ENCODE data around the gene MSH6.

DNA sequence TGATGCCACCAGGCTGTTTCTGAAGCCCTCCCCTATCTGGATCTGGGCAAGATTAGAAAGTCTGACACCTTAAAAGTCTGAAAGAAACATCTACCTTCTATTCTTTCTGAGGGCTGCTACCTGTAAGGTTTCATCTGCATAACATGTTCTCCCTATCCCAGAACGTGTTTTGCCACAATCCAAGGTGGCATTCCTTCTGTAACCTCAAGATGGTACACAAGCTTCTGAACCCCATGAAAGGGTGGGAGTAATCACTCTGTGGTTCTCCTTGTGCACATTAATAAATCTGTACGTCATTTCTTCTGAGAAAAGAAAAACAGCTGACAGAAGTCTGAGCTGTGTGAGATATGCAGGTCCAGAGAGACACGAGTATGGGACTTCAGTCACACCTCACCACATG is 41.8 kb upstream of the MSH6 start:
- TF ChIP-seq CTCF (IDR thresholded peaks at IDR 0.05; ENCODE audit: insufficient read depth, low read length) (no peak), REST (IDR thresholded peaks at IDR 0.05; ENCODE audit: insufficient replicate concordance, low read depth) (no peak), POLR2AphosphoS5 (IDR thresholded peaks at IDR 0.05; ENCODE audit: low read depth) (no peak)

All from HL-60 (cell line).